ENCODE data around the gene TRAF3IP1.

- TF ChIP-seq CTCF (IDR thresholded peaks at IDR 0.05) (no peak), ZFX (IDR thresholded peaks at IDR 0.05; ENCODE audit: borderline replicate concordance) (no peak)
Measured at GRCh38 chr2:238336151-238336550, 15.8 kb downstream of the TRAF3IP1 start.
